ENCODE measurements around the gene EEF2K.
"Not testable (repeated sequence)": the region's sequence is repeated elsewhere in the genome, so short reads cannot be mapped to it uniquely, and the experiment has no call there.

Gene EEF2K

DNA sequence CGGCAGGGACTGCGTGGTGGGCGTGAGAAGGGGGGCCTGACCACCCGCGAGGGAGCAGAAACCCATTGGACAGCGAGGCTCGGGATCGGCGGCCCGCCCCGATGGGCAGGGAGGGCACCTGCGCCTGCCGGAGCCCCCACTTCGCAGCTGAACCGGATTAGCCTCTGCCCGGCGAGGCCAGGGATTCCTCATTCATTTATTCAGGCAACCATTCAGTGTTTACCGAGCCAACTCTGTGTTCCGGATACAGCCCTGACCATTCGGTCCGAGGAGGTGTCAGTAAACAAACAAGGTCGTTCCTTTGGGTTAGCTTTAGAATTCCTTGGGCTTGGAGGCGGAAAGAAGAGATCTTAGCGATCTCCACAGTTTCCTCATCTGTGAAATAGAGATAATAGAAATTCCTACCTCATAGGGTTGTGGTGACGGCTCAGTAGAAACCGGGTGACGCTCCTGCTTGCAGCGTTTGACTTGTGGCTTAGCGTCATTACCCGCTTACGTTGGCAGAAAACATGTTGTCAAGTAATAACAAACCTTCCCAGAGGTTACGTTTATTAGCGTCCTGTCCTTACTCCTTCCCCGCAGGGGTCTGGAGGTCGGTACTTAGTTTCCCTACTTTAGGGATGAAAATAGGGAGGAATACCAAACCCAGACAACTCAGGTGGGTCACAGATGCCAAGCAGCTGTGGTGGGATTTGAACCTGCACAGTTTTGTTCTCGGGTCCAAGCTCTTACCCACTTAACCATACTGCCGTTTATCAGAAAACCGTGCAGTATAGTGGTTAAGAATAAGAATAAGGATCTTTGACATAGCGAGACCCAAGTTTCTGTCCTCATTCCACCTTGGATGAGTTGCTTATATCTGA lies 92.0 kb downstream of the EEF2K start:
- peak; percentile 90 for DNase-seq

DNA sequence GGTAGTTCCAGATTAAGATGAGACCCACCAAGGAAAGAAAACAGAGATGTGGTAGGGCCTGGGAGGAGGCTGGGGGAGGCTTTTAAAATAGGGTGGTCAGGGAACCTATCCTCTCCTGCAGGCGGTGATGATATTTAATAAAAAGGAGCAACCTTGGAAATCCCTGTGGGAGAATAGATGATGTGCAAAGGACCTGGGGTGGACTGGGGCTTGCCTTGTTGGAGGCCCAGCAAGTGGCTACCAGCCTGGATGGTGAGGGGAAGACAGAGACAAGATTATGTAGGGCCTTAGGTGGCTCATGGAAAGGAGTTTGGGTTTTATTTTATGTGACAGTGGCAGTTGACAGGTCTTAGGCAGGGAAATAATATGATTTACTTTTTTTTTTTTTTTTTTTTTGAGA lies 93.0 kb downstream of the EEF2K start:
- no peak for DNase-seq

DNA sequence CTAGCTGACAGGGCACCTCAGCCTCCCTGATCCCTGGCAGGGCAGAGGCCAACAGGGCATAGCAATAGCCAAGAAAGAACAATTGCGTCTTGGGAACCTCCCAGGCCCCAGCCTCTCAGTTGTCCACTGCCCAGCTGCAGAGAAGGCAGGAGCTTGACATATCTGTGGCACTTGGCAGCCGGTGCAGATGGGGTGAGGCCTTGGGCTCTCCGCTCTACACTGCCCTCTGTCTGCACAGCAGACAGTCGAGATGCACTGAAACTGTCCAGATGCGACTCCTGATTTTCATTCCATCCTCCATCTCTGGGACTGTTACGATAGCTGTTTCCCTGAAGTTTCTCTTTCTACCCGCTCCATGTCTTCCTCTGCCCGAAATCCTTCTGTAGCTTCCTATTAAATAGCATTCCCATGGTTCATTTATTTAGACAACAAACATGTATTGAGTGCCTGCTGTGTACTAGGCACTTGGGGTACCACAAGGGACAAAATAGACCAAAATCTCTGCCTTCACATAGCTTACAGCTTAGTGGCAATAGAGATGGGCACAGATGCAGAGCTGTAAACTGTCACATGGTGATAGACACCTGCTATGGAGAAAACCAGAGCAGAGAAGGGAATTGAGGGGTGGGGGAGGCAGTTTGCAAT lies 94.5 kb downstream of the EEF2K start:
- DNase-seq = peak; percentile 42

GRCh38 chr16:22301423-22301822 lies 95.3 kb downstream of the EEF2K start:
- DNase-seq = not testable (repeated sequence)

- DNase-seq = no peak
Measured at GRCh38 chr16:22302776-22303363, 96.8 kb downstream of the EEF2K start.

GRCh38 chr16:22304411-22304810 lies 98.3 kb downstream of the EEF2K start:
- DNase-seq = no peak

- DNase-seq = no peak
Measured at GRCh38 chr16:22306788-22307187, 100.7 kb downstream of the EEF2K start.

DNA sequence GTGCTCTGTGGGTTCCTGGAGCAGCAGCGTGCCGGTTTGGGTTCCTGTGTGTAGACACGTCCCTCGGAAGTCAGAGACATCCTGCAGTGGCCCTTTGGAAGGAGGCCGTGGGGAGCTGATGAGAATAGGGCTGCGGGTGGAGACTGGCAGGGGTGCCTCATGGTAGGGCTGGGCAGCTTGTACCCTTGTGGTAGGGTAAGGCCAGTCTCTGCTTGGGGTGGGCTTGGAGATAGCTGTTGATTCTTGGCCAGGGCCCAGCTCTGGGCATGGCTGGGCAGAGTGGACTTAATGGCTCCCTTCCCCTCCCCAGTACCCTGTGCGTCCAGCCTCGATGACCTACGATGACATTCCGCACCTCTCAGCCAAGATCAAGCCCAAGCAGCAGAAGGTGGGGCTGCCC lies 101.8 kb downstream of the EEF2K start:
- no peak for DNase-seq

- no peak for DNase-seq
Measured at GRCh38 chr16:22308824-22309520, 102.9 kb downstream of the EEF2K start.

DNA sequence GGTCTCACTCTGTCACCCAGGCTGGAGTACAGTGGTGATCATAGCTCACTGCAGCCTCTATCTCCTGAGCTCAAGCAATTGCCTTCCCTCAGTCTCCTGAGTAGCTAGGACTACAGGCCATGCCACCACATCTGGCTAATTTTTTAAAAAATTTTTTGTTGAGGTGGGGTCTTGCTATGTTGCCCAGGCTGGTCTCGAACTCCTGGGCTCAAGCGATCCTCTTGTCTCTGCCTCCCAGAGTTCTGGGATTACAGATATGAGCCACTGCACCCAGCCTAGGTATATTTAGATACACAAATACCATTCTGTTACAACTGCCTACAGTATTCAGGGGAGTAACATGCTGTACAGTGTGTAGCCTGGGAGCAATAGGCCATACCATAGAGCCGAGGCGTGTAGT lies 105.4 kb downstream of the EEF2K start:
- DNase-seq = no peak

DNA sequence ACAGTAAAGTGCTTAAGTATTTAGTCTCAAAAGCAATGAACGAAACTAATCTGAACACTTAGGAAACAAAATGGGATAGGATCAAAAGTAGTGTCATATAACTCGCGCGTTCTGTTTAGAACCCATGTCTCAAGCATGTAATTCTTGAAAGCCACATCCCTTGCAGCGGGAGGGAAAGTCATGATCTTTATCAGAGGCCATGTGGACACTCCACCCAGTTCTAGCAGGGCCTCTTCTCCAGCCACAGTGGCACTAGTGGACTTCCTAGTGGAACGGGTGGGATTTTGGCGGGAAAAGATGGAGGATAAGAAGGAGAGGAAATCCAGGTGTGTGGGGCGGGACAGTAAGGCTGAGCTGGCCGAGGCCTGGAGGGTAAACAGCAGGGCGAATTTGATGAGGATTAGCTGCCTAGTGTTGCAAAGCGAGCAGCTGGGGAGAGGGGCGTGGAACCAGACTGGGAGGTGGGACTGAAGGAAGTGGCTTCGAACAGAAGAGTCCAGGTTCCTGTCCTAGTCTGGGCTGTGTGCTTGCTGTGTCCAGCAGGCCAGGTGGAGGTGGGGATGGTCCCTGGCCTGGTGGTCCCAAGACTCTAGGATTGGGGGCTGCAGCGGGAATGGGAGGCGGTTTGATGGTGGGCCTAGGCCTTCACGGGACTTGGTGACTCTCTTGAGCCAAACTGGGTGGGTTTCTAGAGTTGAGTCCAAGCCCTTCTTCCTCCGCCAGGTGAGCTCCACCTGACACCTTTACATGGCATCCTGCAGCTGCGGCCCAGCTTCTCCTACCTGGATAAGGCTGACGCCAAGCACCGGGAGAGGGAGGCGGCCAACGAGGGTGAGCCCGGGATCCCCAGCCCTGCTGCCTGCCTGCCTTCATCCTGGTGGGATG lies 107.1 kb downstream of the EEF2K start:
- DNase-seq = no peak

DNA sequence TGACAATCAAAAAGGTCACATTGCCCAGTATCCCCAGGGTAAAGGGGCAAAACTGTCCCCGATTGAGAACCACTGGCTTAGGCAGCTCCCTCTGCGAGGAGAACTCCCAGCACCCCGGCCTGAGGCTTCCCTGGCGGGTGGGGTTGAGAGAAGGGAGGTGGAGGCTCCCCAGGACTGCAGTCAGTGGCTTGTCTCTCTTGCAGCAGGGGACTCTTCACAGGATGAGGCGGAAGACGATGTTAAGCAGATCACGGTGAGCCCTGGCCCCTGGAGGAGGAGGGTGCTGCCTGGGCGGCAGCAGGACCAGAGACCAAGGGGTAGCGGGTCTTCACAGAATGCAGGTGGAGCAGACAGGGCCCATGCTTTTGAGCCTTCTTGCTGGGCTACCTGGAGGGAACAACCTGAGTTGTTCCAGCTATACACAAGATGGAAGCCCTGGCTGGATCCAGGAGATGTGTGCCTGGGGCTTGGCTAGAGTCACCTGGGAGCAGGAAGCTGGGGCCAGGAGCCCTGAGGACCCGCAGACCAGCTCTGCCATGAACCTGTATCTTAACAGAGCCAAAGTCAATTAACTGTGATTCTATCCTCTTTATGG lies 107.9 kb downstream of the EEF2K start:
- DNase-seq = no peak

GRCh38 chr16:22314661-22315626 lies 108.9 kb downstream of the EEF2K start:
- no peak for DNase-seq

DNA sequence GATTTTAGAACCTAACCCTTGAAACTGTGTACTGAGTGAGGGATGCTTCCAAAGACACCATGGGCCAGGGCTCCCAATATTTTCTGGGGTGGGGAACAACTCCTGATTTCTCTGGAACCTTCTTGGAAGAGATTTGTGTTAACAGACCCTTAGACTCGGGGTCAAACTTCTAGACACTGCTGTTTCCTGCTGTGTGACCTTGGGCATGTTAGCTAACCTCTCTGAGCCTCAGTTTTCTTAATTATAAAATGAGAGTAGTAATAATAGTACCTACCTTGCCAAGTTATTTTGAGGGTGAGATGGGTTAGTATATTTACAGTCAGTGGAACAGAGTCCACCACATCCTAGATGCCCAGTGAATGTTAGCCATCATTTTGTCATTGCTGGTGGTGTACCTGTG lies 109.9 kb downstream of the EEF2K start:
- no peak for DNase-seq

DNA sequence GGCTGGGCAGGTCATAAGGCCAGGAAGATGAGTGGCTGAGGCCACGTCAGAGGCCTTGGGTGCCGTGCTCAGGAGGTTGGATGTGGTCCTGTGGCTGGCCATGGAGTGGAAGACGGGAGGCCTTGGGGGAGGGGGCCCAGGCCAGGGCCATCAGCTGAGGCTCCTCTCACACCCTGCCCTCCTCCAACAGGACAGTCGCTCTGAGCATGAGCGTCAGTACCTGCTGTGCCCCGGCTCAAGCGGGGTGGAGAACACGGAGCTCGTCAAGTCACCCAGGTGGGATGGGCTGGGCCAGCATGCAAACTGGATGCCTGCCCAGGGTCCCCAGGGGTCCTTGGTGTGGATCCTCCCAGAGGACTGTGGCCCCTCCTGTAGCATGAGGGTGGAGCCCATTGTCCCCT lies 110.3 kb downstream of the EEF2K start:
- no peak for DNase-seq

- no peak for DNase-seq
Measured at GRCh38 chr16:22317001-22317530, 111.0 kb downstream of the EEF2K start.

DNA sequence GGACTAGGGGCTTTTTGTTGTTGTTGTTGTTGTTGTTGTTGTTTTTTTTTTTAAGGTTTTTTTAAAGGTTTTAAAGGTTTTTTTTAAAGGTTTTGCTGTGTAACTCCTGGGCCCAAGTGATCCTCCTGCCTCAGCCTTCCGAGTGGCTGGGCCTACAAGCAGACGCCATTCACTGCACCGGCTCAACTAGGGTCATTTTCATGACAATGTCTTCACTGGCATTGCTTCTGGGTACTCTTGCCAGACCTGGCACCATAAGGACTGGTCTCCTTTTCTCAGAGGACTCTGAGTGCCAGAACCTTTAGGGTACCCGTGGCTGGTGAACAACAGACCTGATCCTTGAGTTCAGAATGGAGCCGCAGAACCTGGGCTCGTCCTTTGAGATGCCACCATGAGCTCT lies 111.5 kb downstream of the EEF2K start:
- DNase-seq = no peak

DNA sequence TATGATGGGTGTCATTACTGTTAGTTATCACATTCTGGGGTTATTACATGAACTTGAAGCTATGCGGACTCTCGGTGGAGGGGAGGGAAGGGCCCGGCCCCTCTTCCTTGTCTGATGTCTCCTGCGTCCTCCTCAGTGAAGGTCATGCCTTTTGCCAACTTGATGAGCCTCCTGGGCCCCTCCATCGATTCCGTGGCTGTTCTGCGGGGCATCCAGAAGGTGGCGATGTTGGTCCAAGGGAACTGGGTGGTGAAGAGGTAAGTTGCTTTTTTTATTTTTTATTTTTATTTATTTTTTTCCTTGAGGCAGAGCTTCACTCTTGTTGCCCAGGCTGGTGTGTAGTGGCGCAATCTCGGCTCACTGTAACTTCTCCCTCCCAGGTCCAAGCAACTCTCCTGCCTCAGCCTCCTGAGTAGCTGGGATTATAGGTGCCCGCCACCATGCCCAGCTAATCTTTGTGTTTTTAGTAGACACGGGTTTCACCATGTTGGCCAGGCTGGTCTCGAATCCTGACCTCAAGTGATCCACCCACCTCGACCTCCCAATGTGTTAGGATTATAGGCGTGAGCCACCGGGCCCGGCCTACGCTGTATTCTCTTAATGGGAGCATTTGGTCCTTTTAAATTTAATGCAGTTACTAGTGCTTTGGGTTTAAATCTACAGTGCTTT lies 112.7 kb downstream of the EEF2K start:
- DNase-seq = no peak

DNA sequence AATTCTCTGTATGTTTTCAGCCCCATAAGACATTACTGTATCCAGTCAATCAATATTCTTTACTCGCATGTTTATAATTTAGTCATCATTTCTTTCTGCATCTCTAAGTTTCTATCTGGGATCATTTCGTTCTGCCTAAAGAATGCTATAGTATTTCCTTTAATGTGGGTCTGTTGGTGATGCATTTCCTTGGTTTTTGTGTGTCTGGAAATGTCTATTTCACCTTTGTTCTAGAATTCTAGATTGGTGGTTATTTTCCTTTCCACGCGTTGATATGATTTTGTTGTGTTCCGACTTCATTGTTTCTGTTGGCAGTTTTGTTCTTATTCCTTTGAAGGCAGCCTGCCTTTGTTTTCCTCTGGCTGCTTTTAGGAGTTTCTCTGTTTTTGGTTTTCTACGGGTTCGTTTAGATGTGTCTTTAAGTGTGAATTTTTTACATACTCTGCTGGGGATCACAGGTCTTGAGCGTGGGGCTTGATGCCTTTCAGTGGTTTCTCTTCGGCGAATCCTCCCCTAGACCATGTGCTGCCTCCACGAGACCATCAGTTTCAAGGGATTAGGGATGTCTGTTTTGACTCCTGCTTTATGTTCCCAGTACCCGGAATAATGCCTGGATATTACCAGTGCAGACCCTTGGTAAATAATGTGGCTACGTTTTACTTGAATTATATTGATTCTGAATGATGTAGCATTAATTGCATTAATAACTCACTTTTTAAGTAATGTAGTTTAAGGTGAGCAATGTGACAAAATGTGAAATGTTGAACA lies 114.7 kb downstream of the EEF2K start:
- no peak for DNase-seq
